Neural cell (in vitro differentiated cells): Measurements from ENCODE around the gene FAM186B.

Experiments
- EP300 ChIP-seq: fragments of 450-650 bp; conservative IDR thresholded peaks from 2 replicates; pipeline ENCODE4 v1.6.1; 2014; ENCODE audit warnings: antibody characterized with exemption, mild to moderate bottlenecking, moderate library complexity; ENCODE audit not compliant: poor library complexity, severe bottlenecking
- EZH2 ChIP-seq: fragments of 200-600, 300-800 bp; shearing (Covaris generic), sonication (generic); IDR thresholded peaks from 2 replicates; pipeline ENCODE4 v1.6.1; 2014; ENCODE audit warnings: antibody characterized with exemption, low read length, borderline replicate concordance, mild to moderate bottlenecking; ENCODE audit not compliant: insufficient read depth, poor library complexity, severe bottlenecking
- MXI1 ChIP-seq: fragments of 450-650 bp; conservative IDR thresholded peaks from 2 replicates; pipeline ENCODE4 v1.6.1; 2014; ENCODE audit warnings: antibody characterized with exemption, mild to moderate bottlenecking; ENCODE audit not compliant: poor library complexity, severe bottlenecking
- POLR2AphosphoS5 ChIP-seq: IDR thresholded peaks from 2 replicates; pipeline ENCODE4 v1.6.1; 2012
- RAD21 ChIP-seq: fragments of 450-650 bp; conservative IDR thresholded peaks from 2 replicates; pipeline ENCODE4 v1.6.1; 2014; ENCODE audit warnings: antibody characterized with exemption, mild to moderate bottlenecking, moderate library complexity
- SMC3 ChIP-seq: fragments of 450-650 bp; conservative IDR thresholded peaks from 2 replicates; pipeline ENCODE4 v1.6.1; 2014; ENCODE audit warnings: antibody characterized with exemption, mild to moderate bottlenecking, moderate library complexity; ENCODE audit not compliant: poor library complexity
- TAF1 ChIP-seq: IDR thresholded peaks from 2 replicates; pipeline ENCODE4 v1.6.1; 2012; ENCODE audit warnings: low read depth
- TF ChIP-seq, protein P1 (sequence below): fragments of 450-650 bp; IDR thresholded peaks from 2 replicates; pipeline ENCODE4 v1.5.1; 2014; ENCODE audit warnings: antibody characterized with exemption, mild to moderate bottlenecking, moderate library complexity; ENCODE audit not compliant: poor library complexity, severe bottlenecking
- TF ChIP-seq, protein P2 (sequence below): IDR thresholded peaks from 2 replicates; pipeline ENCODE4 v1.6.1; 2012; ENCODE audit warnings: borderline replicate concordance

DNA sequence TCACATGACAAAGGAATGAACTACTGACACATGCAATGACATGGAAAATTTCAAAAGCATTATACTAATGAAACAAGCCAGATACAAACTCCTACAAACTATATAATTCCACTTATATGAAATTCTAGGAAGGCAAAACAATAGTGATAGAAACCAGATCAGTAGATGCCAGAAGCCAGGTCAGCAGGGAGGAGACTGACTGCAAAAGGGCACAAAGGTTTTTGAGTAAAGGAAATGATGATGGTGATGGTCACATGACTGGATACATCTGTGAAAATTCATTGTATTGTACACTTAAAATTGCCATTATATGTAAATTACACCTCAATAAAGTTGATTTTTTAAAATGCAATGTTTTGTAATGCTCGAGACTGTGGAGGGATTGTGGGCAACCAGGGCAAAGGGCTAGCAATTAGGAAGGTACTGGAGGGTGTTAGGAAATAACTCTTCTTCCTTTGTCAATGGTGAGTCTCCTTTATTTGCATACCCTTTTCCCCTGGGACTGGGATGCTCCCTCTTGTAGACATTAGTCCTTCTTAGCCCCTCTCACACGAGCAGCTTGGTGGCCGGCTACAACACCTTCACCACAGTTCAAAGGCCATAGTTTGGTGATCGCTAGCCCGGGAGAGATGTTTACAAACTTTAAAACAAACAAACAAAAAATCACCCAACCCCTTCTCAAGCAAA, 11.2 kb upstream of the FAM186B start:
- TF ChIP-seq, protein P1, sequence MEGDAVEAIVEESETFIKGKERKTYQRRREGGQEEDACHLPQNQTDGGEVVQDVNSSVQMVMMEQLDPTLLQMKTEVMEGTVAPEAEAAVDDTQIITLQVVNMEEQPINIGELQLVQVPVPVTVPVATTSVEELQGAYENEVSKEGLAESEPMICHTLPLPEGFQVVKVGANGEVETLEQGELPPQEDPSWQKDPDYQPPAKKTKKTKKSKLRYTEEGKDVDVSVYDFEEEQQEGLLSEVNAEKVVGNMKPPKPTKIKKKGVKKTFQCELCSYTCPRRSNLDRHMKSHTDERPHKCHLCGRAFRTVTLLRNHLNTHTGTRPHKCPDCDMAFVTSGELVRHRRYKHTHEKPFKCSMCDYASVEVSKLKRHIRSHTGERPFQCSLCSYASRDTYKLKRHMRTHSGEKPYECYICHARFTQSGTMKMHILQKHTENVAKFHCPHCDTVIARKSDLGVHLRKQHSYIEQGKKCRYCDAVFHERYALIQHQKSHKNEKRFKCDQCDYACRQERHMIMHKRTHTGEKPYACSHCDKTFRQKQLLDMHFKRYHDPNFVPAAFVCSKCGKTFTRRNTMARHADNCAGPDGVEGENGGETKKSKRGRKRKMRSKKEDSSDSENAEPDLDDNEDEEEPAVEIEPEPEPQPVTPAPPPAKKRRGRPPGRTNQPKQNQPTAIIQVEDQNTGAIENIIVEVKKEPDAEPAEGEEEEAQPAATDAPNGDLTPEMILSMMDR = no peak
- TF ChIP-seq EZH2 = no peak
- no peak for TF ChIP-seq TAF1
- TF ChIP-seq POLR2AphosphoS5 = no peak
- TF ChIP-seq EP300 = no peak
- no peak for TF ChIP-seq MXI1
- no peak for TF ChIP-seq SMC3
- TF ChIP-seq RAD21 = no peak
- TF ChIP-seq, protein P2, sequence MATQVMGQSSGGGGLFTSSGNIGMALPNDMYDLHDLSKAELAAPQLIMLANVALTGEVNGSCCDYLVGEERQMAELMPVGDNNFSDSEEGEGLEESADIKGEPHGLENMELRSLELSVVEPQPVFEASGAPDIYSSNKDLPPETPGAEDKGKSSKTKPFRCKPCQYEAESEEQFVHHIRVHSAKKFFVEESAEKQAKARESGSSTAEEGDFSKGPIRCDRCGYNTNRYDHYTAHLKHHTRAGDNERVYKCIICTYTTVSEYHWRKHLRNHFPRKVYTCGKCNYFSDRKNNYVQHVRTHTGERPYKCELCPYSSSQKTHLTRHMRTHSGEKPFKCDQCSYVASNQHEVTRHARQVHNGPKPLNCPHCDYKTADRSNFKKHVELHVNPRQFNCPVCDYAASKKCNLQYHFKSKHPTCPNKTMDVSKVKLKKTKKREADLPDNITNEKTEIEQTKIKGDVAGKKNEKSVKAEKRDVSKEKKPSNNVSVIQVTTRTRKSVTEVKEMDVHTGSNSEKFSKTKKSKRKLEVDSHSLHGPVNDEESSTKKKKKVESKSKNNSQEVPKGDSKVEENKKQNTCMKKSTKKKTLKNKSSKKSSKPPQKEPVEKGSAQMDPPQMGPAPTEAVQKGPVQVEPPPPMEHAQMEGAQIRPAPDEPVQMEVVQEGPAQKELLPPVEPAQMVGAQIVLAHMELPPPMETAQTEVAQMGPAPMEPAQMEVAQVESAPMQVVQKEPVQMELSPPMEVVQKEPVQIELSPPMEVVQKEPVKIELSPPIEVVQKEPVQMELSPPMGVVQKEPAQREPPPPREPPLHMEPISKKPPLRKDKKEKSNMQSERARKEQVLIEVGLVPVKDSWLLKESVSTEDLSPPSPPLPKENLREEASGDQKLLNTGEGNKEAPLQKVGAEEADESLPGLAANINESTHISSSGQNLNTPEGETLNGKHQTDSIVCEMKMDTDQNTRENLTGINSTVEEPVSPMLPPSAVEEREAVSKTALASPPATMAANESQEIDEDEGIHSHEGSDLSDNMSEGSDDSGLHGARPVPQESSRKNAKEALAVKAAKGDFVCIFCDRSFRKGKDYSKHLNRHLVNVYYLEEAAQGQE = no peak
